Keratinocyte (primary cell): ENCODE data around the gene LIX1. TPM values are rescaled to one million over a fixed set of nuclear protein-coding genes. Genes with fewer than 3 reads are reported as not detected.

Experiments
- DNase-seq: peaks from one replicate; pipeline ENCODE4 v3.0.0-alpha.2; 2011; ENCODE audit warnings: low read depth, missing footprints, low spot score
- FAIRE-seq: peaks from 2 replicates; lab custom pipeline; 2011; peaks lifted over from hg19 to GRCh38; lab: Jason Lieb, UNC
- H2AFZ ChIP-seq: 2 replicates; pipeline ENCODE4 v1.6.0; 2012; ENCODE audit warnings: low read length, control low read depth, inconsistent platforms; ENCODE audit not compliant: control insufficient read depth
- H3K27ac ChIP-seq: 2 replicates; pipeline ENCODE4 v1.5.1; 2011; ENCODE audit warnings: low read length; ENCODE audit not compliant: control insufficient read depth, insufficient read depth
- H3K27me3 ChIP-seq: 3 replicates; pipeline ENCODE4 v1.6.0; 2011; ENCODE audit warnings: low read length; ENCODE audit not compliant: control insufficient read depth, insufficient read depth; ENCODE audit errors: extremely low read depth
- H3K36me3 ChIP-seq, 2 experiments: 2 replicates in 1 of 2; 3 replicates in 1 of 2; pipeline ENCODE4 v1.5.1; 2011; ENCODE audit warnings: low read length in 2 of 2, mild to moderate bottlenecking in 1 of 2; ENCODE audit not compliant: control insufficient read depth in 2 of 2, insufficient read depth in 2 of 2; ENCODE audit errors: extremely low read depth in 1 of 2
- H3K4me1 ChIP-seq: 3 replicates; pipeline ENCODE4 v1.5.1; 2011; ENCODE audit warnings: low read length; ENCODE audit not compliant: control insufficient read depth, insufficient read depth; ENCODE audit errors: extremely low read depth
- H3K4me2 ChIP-seq: 3 replicates; pipeline ENCODE4 v1.6.0; 2011; ENCODE audit warnings: low read depth, low read length; ENCODE audit not compliant: control insufficient read depth, insufficient read depth; ENCODE audit errors: extremely low read depth
- H3K4me3 ChIP-seq, 3 experiments: fragments of 200-600 bp in 1 of 3; sonication (generic) in 1 of 3; 2 replicates in 2 of 3; 3 replicates in 1 of 3; pipeline ENCODE4 v1.5.1; 2011 to 2016; ENCODE audit warnings: low read length in 3 of 3, mild to moderate bottlenecking in 3 of 3, control low read depth in 2 of 3, inconsistent platforms in 1 of 3, low read depth in 1 of 3, mixed read lengths in 1 of 3, mixed run types in 1 of 3, moderate library complexity in 1 of 3; ENCODE audit not compliant: control insufficient read depth in 2 of 3, insufficient read depth in 2 of 3; ENCODE audit errors: extremely low read depth in 1 of 3
- H3K79me2 ChIP-seq: 2 replicates; pipeline ENCODE4 v1.6.0; 2012; ENCODE audit warnings: low read length; ENCODE audit not compliant: control insufficient read depth, insufficient read depth
- H3K9ac ChIP-seq: 3 replicates; pipeline ENCODE4 v1.6.0; 2011; ENCODE audit warnings: low read length; ENCODE audit not compliant: control insufficient read depth, insufficient read depth; ENCODE audit errors: extremely low read depth
- H3K9me1 ChIP-seq: 3 replicates; pipeline ENCODE4 v1.6.0; 2011; ENCODE audit warnings: low read length; ENCODE audit not compliant: control insufficient read depth, insufficient read depth; ENCODE audit errors: extremely low read depth
- H3K9me3 ChIP-seq: 2 replicates; pipeline ENCODE4 v1.5.1; 2012; ENCODE audit warnings: low read depth, low read length; ENCODE audit not compliant: control insufficient read depth
- H4K20me1 ChIP-seq: 3 replicates; pipeline ENCODE4 v1.6.0; 2011; ENCODE audit warnings: low read length; ENCODE audit not compliant: control insufficient read depth, insufficient read depth; ENCODE audit errors: extremely low read depth
- CTCF ChIP-seq, 3 experiments: IDR thresholded peaks in 1 of 3; conservative IDR thresholded peaks in 1 of 3; optimal IDR thresholded peaks in 1 of 3; 2 replicates in 2 of 3; 3 replicates in 1 of 3; pipeline versions ENCODE3 to v1.5.1; 2011; ENCODE audit warnings: low read length in 3 of 3, mild to moderate bottlenecking in 3 of 3, moderate library complexity in 2 of 3, control low read depth in 1 of 3, inconsistent platforms in 1 of 3; ENCODE audit not compliant: insufficient read depth in 2 of 3; ENCODE audit errors: extremely low read depth in 1 of 3
- EZH2 ChIP-seq: IDR thresholded peaks from one replicate; pipeline ENCODE4 v1.6.1; 2012; ENCODE audit warnings: inconsistent platforms, mild to moderate bottlenecking, low read length, moderate library complexity
- dilution Hi-C: fragments of 300-500 bp; cut with MboI; formaldehyde crosslinking; loops from one replicate; pipeline ENCODE4 v1.7.0; 2020; ENCODE audit warnings: low sequenced_read_pairs; ENCODE audit not compliant: extremely low pct_ligation_motif_present
- polyA plus RNA-seq, 5 experiments: library from polyadenylated mRNA; depleted of rRNA in 3 of 5; stranded (reverse) in 3 of 5; stranded (forward) in 1 of 5; unstranded in 1 of 5; fragments of >200 nt; gene quantifications; 1 replicate in 1 of 5; 2 replicates in 3 of 5; 3 replicates in 1 of 5; pipeline versions ENCODE4 v1.2.1 to v1.2.3, GENCODE V29; 2011 to 2012; ENCODE audit warnings: missing spikeins in 2 of 5, low read depth in 1 of 5, low replicate concordance in 1 of 5

LIX1 gene
- polyA plus RNA-seq, 1 donor (not counting 4 experiments of a cell fraction or from before 2014, with no cell fraction given) = not detected

- H4K20me1 ChIP-seq = no peaks in the 10 kb centered on the region
- FAIRE-seq (no peak), DNase-seq (no peak)
- no peak overlapping the region for H3K4me2 ChIP-seq
- H3K9me3 ChIP-seq = no peaks in the 10 kb centered on the region
- H3K79me2 ChIP-seq = no peaks in the 10 kb centered on the region
- no peaks in the 10 kb centered on the region for H3K27me3 ChIP-seq
- H3K36me3 ChIP-seq = no peaks in the 10 kb centered on the region
- H2AFZ ChIP-seq = no peak overlapping the region
- no peak overlapping the region for H3K4me3 ChIP-seq
- H3K9me1 ChIP-seq = no peaks in the 10 kb centered on the region
- no peak overlapping the region for H3K9ac ChIP-seq
- TF ChIP-seq EZH2 (no peak), CTCF (optimal IDR thresholded peaks at IDR 0.05 in 1 of 3, IDR thresholded peaks at IDR 0.05 in 1 of 3, conservative IDR thresholded peaks at IDR 0.05 in 1 of 3; ENCODE audit: extremely low read depth in 1 of 3, insufficient read depth in 2 of 3, low read length in 3 of 3) (no peak)
- dilution Hi-C loops = no loop called here
- H3K27ac ChIP-seq = no peak overlapping the region
- peaks cover 5% of the 10 kb centered on the region for H3K4me1 ChIP-seq
These were observed 69.7 kb downstream of the LIX1 start for GRCh38 chr5:97072696-97073095.

GRCh38 chr5:97071993-97072392 lies 70.4 kb downstream of the LIX1 start:
- H2AFZ ChIP-seq = no peak overlapping the region
- TF ChIP-seq CTCF (optimal IDR thresholded peaks at IDR 0.05 in 1 of 3, IDR thresholded peaks at IDR 0.05 in 1 of 3, conservative IDR thresholded peaks at IDR 0.05 in 1 of 3; ENCODE audit: extremely low read depth in 1 of 3, insufficient read depth in 2 of 3, low read length in 3 of 3) (no peak), EZH2 (no peak)

More at GRCh38 chr5:97071993-97072392, 70.4 kb downstream of the LIX1 start:
- DNase-seq (no peak), FAIRE-seq (no peak)
- Histone ChIP-seq H3K4me1 (peaks cover 5% of the 10 kb centered on the region), H3K9me1 (no peaks in the 10 kb centered on the region), H4K20me1 (no peaks in the 10 kb centered on the region), H3K9me3 (no peaks in the 10 kb centered on the region), H3K4me3 (no peak overlapping the region), H3K27me3 (no peaks in the 10 kb centered on the region), H3K4me2 (no peak overlapping the region), H3K9ac (no peak overlapping the region), H3K27ac (no peak overlapping the region), H3K79me2 (no peaks in the 10 kb centered on the region), H3K36me3 (no peaks in the 10 kb centered on the region)
- dilution Hi-C loops = no loop called here
